Tibial nerve (tissue), 3 donors: ENCODE data around the gene FBN2.

Experiments
- CTCF ChIP-seq, 5 experiments: fragments of 200-600 bp in 3 of 5; fragments of 450-650 bp in 2 of 5; sonication (generic) in 3 of 5; IDR thresholded peaks; one replicate each; pipeline ENCODE4 v1.5.1; 2016 to 2019; ENCODE audit warnings: antibody characterized with exemption in 5 of 5, mild to moderate bottlenecking in 3 of 5, moderate library complexity in 2 of 5
- POLR2A ChIP-seq, 2 donors: fragments of 450-650 bp; IDR thresholded peaks; one replicate each; pipeline ENCODE4 v1.6.1; 2017; ENCODE audit warnings: antibody characterized with exemption in 2 of 2, mild to moderate bottlenecking in 2 of 2, moderate library complexity in 2 of 2

GRCh38 chr5:128397876-128398275 lies 140.2 kb downstream of the FBN2 start:
- no peak for TF ChIP-seq CTCF (IDR thresholded peaks at IDR 0.05)
- no peak for TF ChIP-seq POLR2A (IDR thresholded peaks at IDR 0.05)
